Superior temporal gyrus (tissue), 1 donor: ENCODE data around the gene DTNB.
A peak's percentile ranks its signal among the peaks of the same experiment; 100 is the strongest.
"Not testable (repeated sequence)": the region's sequence is repeated elsewhere in the genome, so short reads cannot be mapped to it uniquely, and the experiment has no call there.

Source experiments
- DNase-seq: peaks from one replicate; pipeline ENCODE4 v3.0.0-alpha.2; 2016; ENCODE audit errors: extremely low spot score

The DTNB gene

DNA sequence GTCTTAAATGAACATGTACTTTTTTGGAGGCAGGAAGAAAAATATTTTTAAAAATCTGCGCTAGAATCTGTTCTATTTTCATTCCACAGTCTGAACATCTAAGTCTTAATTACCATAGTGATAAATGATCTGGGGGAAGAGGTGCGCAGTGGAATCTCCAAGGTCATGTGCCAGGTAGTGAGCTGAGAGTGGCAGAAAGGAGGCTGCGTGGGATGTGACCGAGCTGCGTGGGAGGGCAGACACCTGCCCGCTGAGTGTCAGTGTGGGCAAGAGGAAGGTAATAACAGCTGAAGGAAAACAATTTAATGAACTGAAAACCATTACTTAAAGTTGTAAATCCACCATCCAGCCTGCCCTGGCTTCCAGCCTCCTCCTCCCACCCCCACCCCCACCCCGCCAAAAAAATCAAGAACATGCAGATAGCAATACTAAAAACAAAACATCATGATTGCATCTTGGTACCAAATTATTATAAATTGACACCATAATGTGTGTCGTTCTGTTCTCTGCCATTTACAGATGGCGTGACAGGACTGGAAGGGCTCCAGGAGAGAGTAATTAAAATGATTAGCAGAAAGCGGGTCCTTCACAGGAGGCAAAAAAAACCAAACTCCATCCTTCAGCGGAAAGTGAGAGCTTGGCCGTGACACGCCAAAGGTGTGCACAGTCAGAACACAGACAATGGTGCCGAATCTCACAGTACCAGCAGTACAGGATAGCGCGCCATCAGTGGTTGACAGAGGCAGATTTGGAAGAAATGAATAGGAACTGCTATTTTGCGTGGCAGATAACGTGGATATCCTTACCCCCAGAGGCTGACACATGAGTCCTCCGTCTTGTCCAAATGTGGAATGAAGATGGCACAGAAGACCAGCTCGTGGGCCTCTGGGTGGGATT is 11.4 kb upstream of the DTNB start:
- DNase-seq, result no peak

DNA sequence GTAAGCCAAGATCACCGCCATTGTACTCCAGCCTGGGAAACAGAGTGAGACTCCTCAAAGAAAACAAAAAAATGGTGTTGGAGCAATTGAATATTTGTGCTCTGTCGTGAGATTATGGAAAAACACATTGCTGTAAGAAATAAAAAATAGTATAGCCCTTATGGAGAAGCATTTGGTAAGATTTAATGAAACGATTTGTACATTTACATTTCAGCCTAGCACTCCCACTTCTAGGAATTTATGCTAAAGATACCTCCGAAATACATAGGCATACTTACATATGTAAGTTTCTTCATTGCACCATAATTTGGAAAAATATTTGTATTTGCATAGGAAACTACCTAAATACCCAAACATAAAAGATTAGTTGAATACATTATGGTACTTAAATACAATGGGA is 8.7 kb upstream of the DTNB start:
- no peak for DNase-seq

DNA sequence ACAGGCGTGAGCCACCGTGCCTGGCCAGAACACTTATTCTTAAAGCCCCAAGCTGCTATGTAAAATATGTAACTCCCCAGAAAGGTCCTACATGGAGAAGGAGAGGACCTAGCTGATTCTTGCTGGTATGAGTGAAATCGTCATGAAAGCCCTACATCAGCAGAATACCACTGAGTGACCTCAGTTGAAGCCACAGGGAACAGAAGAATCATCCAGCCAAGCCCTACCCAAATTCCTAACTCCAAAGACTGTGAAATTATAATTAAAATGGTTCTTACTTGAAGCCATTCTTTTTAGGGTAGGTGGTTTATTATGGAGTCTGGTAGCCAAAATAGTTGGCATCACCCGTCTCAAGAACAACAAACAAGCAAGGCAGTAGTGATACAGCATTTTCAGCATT is 4.5 kb upstream of the DTNB start:
- DNase-seq, result no peak

- DNase-seq, result peak; percentile 28
Observed at GRCh38 chr2:25674077-25674362, 643 bp upstream of the DTNB start.

DNA sequence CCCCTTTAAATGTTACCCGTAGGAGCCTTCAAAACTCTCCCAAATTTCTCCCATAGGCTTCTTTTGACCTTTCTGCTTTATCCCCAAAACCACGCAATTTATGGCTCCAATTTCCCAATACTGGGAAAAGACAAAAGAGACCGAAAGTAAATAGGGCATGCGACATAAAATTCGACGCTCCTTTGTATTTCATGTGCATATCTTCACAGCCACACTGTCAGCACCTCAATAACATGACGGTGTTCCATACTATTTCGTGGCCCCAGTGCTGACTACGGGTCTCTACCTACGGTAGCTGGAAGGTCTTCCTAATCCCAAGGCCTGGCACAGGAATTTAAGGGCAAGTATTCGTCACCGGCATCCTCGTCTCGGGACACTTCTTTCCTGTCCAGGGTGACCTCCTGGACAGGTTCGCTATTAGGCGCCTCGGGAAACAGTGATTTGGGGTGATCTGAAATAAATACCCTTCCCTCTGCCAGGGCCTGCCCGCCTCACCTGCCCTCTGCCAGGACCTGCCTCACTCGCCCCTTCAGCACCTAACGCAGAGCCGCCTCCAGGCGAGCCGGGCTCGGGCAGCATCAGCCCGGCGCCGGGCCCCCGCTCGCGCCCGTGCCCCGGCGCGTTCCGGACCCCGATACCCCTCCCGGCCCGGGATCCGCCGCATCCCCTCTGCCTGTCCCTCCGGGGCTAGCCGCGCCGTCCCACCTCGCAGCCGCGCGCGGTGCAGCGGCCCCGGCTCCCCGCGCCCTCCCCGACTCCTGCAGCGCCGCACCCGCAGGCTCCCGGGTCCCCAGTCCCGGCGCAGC is 680 bp downstream of the DTNB start:
- peak; percentile 47 for DNase-seq

DNA sequence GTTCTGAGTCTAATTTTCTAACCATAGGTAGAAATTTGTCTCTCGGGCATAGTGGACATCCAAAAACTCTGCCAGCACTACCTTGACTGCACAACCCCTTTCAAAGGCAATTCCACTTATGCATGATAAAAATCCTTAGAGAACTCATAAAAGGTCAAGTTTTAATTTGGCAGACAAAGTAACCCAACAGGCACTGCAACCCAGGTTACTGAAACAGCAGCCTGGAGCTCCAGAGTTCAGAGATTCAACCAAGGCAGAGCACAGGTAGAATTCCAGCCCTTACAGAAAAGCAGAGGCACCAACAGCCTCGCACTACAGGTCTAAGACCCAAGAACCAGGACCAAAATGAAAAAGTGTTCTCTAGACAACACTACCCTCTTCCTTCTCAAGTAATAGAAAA is 1.8 kb downstream of the DTNB start:
- peak; percentile 5 for DNase-seq

DNA sequence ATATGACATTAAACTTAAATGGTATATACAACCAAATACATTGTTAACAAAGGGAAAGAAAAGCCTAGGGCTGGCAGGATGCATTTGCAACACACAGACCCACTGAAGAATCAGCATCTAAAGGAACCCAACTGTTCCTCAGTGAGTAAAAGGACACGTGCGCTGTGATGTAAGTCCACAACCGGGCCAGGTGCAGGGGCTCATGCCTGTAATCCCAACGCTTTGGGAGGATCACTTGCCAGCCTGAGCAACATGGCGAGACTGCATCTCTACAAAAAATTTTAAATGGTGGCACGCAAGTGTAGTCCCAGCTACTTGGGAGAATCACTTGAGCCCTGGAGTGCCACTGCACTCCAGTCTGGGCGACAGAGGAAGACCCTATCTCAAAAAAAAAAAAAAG is 3.9 kb downstream of the DTNB start:
- peak; percentile 3 for DNase-seq

GRCh38 chr2:25666218-25666617 is 7.2 kb downstream of the DTNB start:
- DNase-seq, result no peak

DNA sequence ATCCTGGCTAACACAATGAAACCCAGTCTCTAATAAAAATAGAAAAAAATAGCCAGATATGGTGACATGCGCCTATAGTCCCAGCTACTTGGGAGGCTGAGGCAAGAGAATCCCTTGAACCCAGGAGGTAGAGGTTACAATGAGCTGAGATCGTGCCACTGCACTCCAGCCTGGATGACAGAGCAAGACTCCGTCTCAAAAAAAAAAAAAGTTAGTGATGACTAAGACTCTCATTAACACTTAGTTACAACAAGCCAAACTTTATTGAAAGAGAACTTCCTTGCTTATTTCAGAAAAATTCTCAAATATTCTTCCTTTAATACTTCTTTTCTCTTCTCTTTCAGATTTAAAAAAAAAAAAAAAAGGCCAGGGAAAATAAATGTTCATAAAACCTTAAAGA is 7.9 kb downstream of the DTNB start:
- not testable (repeated sequence) for DNase-seq

GRCh38 chr2:25664965-25665307 is 8.4 kb downstream of the DTNB start:
- no peak for DNase-seq

- peak; percentile 84 for DNase-seq
Observed at GRCh38 chr2:25664183-25664964, 9.0 kb downstream of the DTNB start.

DNA sequence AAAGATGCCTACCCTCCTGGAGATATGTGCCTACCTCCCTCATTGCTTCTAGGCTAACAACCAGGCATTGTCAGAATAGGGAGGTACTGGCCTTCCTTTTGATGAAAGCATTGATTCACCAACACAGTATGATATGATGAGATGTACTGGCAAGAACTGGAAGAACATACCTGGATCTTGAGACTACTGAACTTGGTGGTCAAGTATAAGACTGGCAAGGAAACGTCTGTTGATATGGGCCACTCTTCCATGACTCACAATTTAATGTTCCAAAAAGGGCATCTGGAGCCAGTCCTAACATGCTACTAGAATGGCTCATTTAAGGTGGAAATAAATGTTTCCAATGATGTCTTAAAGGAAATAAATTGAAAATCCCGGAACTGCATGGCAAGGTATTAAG is 18.1 kb downstream of the DTNB start:
- no peak for DNase-seq

DNA sequence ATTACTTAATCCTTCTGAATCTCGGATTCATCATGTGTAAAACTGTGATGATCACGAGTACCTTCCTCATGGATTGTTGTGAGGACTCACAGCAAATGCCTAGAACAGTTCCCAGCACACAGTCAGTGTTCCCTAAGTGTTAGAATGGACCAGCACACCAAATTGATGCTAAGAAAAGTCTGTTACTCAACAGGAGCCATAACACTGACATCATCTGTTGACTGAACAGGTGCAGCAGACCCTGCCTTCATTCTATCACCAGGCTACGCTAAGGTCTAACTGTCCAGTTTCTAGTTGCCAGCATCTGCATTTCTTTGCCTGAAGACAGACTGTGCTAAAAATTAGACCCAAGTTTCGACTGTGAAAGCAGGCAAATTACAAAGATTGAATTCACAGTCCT is 18.6 kb downstream of the DTNB start:
- no peak for DNase-seq

GRCh38 chr2:25651782-25652455 is 21.5 kb downstream of the DTNB start:
- DNase-seq, result no peak

DNA sequence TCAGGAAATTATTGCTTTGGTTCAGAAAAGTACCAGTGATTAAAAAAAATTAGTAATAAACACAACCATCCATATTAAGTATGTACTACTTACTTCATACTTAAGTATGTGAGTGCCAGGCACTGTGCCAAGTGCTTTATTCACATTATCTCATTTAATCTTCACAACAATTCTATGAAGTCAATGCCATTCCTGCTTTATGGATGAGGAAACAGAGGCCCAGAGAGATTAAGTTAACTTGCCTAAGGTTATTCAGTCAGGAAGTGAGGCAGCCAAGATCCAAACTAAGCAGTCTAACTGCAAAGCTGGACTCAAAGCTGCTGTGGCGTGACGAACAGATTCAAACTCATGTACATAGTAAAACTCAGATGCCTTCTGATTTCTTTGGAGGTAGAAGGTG is 22.3 kb downstream of the DTNB start:
- DNase-seq, result no peak

GRCh38 chr2:25650256-25650655 is 23.1 kb downstream of the DTNB start:
- DNase-seq, result no peak

GRCh38 chr2:25649786-25650185 is 23.6 kb downstream of the DTNB start:
- DNase-seq, result no peak

- DNase-seq, result no peak
Observed at GRCh38 chr2:25642298-25642697, 31.1 kb downstream of the DTNB start.

DNA sequence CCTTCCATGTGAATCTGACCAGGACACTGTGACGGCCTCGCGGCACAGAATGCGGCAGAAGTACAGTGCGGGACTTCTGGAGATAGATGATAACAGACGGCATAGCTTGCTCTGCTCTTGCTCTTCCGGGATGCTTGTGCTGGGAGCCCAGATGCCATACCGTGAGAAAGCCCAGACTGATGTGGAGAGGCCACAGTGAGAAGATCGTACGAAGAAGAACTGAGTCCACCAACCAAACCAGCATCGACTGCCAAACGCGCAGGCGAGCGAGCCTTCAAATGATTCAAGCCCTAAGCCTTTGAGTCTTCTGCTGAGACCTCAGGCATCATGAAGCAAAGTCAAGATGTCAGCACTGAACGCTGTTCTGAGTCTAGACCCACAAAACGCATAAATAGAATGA is 33.7 kb downstream of the DTNB start:
- no peak for DNase-seq

DNA sequence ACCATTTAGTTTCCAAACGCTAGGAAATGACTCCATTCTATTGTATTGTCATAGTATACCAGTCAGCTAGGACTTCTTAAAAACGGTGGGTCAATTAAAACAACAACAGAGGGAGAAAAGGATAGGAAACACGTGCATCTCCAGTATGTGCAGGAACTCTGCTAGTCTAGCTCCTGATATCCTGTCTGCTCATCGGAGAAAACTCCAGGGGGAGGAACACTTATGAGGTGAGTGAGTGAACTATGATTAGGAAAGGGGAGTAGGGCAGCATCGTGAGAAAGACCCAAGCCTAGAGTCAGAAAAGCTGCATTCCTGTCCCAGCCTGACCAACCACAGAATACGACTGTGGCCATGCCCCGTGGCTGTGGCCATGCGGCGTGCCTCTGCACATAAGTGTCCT is 34.2 kb downstream of the DTNB start:
- DNase-seq, result no peak

- no peak for DNase-seq
Observed at GRCh38 chr2:25635797-25636196, 37.6 kb downstream of the DTNB start.

GRCh38 chr2:25633801-25634200 is 39.6 kb downstream of the DTNB start:
- DNase-seq, result not testable (repeated sequence)
